Endothelial cell (in vitro differentiated cells): Measurements from ENCODE around the gene IL17RA. TPM values are rescaled to one million over a fixed set of nuclear protein-coding genes. Genes with fewer than 3 reads are reported as not detected.
A peak's percentile ranks its signal among the peaks of the same experiment; 100 is the strongest.

Source experiments
- DNase-seq: peaks from one replicate; pipeline ENCODE4 v3.0.0; 2021; ENCODE audit warnings: low spot score
- H3K27ac Mint-ChIP-seq: one replicate; pipeline ENCODE4 v1.8.0; 2021; ENCODE audit warnings: mixed read lengths, inconsistent platforms; ENCODE audit not compliant: unreplicated experiment
- H3K27me3 Mint-ChIP-seq: one replicate; pipeline ENCODE4 v1.8.0; 2021; ENCODE audit warnings: mild to moderate bottlenecking, moderate library complexity, mixed read lengths, inconsistent platforms; ENCODE audit not compliant: unreplicated experiment
- H3K36me3 Mint-ChIP-seq: one replicate; pipeline ENCODE4 v1.8.0; 2021; ENCODE audit warnings: mild to moderate bottlenecking, low read depth, mixed read lengths, inconsistent platforms; ENCODE audit not compliant: unreplicated experiment
- H3K4me1 Mint-ChIP-seq: one replicate; pipeline ENCODE4 v1.8.0; 2021; ENCODE audit warnings: mild to moderate bottlenecking, mixed read lengths, inconsistent platforms; ENCODE audit not compliant: unreplicated experiment
- H3K4me3 Mint-ChIP-seq: one replicate; pipeline ENCODE4 v1.8.0; 2021; ENCODE audit warnings: mild to moderate bottlenecking, mixed read lengths, inconsistent platforms; ENCODE audit not compliant: unreplicated experiment
- H3K9me3 Mint-ChIP-seq: one replicate; pipeline ENCODE4 v1.8.0; 2021; ENCODE audit warnings: mixed read lengths, inconsistent platforms; ENCODE audit not compliant: unreplicated experiment
- total RNA-seq: library from RNA; stranded (reverse); fragmentation: NEBNext Ultra II Directional; extraction: Animal tissue kit (Norgen Biotek cat#: 25700); gene quantifications from one replicate; pipeline ENCODE4 v1.2.1, GENCODE V29; 2021; ENCODE audit not compliant: unreplicated experiment
- TF ChIP-seq, protein P1 (sequence below): fragments of 200-600 bp; sonication (generic); IDR thresholded peaks from one replicate; pipeline ENCODE4 v1.5.0; 2021; ENCODE audit warnings: antibody characterized with exemption; ENCODE audit not compliant: unreplicated experiment

Gene IL17RA
- total RNA-seq, 1 donor from 2014 or later: 63.7 TPM

DNA sequence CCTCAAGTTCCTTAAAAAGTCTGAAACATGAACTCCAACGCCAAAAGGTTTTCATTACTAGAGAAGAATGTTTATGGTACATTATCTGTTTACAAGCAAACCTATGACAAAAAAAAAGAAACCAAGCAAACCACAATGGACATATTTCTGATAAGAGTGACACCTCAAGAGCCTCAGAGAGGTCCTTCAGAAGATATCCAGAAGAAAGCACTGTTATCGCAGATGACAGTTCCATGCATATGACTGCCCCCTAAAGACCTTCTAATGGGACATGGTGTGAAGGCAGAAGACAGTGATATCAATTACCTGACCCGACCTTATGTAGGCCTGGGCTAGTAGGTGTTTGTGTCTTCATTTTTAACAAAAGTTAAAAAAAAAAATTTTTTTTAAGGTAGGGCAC, 71.1 kb downstream of the IL17RA start:
- Mint-ChIP-seq H3K27ac (no peak overlapping the region), H3K4me3 (no peak overlapping the region), H3K9me3 (no peaks in the 10 kb centered on the region), H3K27me3 (peaks cover 4% of the 10 kb centered on the region), H3K4me1 (peaks cover 30% of the 10 kb centered on the region), H3K36me3 (peaks cover 10% of the 10 kb centered on the region)
- TF ChIP-seq, protein P1, sequence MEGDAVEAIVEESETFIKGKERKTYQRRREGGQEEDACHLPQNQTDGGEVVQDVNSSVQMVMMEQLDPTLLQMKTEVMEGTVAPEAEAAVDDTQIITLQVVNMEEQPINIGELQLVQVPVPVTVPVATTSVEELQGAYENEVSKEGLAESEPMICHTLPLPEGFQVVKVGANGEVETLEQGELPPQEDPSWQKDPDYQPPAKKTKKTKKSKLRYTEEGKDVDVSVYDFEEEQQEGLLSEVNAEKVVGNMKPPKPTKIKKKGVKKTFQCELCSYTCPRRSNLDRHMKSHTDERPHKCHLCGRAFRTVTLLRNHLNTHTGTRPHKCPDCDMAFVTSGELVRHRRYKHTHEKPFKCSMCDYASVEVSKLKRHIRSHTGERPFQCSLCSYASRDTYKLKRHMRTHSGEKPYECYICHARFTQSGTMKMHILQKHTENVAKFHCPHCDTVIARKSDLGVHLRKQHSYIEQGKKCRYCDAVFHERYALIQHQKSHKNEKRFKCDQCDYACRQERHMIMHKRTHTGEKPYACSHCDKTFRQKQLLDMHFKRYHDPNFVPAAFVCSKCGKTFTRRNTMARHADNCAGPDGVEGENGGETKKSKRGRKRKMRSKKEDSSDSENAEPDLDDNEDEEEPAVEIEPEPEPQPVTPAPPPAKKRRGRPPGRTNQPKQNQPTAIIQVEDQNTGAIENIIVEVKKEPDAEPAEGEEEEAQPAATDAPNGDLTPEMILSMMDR: no peak
- DNase-seq: no peak

DNA sequence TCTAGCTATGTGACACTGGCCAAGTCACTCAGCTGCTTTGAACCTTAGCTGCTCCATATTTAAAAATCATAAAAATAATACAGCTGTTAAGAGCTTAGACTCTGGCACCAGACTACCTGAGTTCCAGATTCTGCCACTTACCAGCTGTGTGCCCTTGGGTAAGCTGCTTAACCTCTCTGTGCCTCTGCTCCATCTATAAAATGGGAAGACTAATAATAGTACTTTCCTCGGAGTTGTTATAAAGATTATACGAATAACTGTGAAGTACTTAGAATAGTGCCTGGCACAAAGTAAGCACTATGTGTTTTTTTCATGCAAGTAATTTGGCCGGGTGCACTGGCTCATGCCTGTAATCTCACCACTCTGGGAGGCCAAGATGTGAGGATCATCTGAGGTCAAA, 72.9 kb downstream of the IL17RA start:
- H3K4me3 Mint-ChIP-seq: peak overlapping the region; percentile 87
- peaks cover 5% of the 10 kb centered on the region for H3K36me3 Mint-ChIP-seq
- H3K9me3 Mint-ChIP-seq: no peaks in the 10 kb centered on the region
- DNase-seq: no peak
- H3K4me1 Mint-ChIP-seq: peaks cover 22% of the 10 kb centered on the region
- H3K27me3 Mint-ChIP-seq: peaks cover 4% of the 10 kb centered on the region
- no peak overlapping the region for H3K27ac Mint-ChIP-seq
- TF ChIP-seq, protein P1: no peak

DNA sequence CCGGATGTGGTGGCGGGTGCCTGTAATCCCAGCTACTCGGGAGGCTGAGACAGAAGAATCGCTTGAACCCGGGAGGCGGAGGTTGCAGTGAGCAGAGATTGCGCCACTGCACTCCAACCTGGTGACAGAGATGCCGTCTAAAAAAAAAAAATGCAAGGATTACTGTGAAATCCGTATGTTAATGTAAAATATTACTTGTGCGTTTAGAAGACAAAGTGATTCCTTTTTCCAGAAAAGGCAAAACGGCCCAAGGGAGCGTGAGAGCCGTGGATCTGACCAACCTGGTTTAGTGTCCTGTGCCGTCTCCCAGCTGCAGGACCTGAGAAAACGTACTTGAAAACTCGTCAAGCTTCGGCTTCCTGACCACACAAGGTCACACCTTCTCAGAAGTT, 73.4 kb downstream of the IL17RA start:
- DNase-seq: no peak
- Mint-ChIP-seq H3K4me1 (peaks cover 20% of the 10 kb centered on the region), H3K27ac (no peak overlapping the region), H3K36me3 (peaks cover 5% of the 10 kb centered on the region), H3K9me3 (no peaks in the 10 kb centered on the region), H3K27me3 (peaks cover 4% of the 10 kb centered on the region), H3K4me3 (peak overlapping the region; percentile 87)
- TF ChIP-seq, protein P1: no peak

- TF ChIP-seq, protein P1: no peak
- Mint-ChIP-seq H3K27me3 (peaks cover 4% of the 10 kb centered on the region), H3K36me3 (peaks cover 5% of the 10 kb centered on the region), H3K4me1 (peaks cover 18% of the 10 kb centered on the region), H3K4me3 (peak within 1 kb of the TSS; percentile 93), H3K9me3 (no peaks in the 10 kb centered on the region), H3K27ac (peak within 1 kb of the TSS; percentile 26)
- peak; percentile 87 for DNase-seq
Observed at GRCh38 chr22:17158568-17159503, 74.0 kb downstream of the IL17RA start, which contains the start of gene HDHD5. Gene HDHD5 (minus strand): TSS chr22:17159277. CDS start chr22:17159251, 26 bp downstream.

DNA sequence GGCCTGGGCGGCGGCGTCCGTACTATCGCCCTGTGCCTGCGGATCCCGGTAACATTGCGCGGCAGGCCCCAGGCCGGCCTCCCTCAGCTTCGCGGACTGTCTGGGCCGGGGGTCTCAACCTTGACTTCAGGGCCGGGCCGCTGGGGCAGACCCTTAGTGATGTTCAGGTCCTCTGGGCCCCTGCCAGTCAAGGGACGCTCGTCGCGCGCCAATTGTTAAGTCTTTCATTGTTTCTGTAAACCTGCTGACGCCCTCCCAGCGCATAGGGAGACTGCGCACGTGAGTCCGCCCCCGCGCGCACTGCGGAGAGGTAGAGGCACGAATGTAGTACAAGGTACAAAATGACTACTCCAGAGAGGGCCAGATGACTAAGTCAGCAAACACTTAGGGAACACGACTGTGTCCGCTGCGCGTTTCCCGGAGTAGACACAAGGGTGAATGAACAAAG, 74.7 kb downstream of the IL17RA start:
- Mint-ChIP-seq H3K4me3 (peak overlapping the region; percentile 93), H3K9me3 (no peaks in the 10 kb centered on the region), H3K4me1 (peaks cover 18% of the 10 kb centered on the region), H3K27ac (peak overlapping the region; percentile 26), H3K27me3 (peaks cover 4% of the 10 kb centered on the region), H3K36me3 (peaks cover 5% of the 10 kb centered on the region)
- no peak for DNase-seq
- TF ChIP-seq, protein P1: no peak
